HG03457 (cell line): ENCODE measurements around the gene TMEM59L.
A peak's percentile ranks its signal among the peaks of the same experiment; 100 is the strongest.
"Not testable (repeated sequence)": the region's sequence is repeated elsewhere in the genome, so short reads cannot be mapped to it uniquely, and the experiment has no call there.

Source experiments
- ATAC-seq: cut with Tn5 transposase; IDR thresholded peaks from one replicate; pipeline ENCODE4 v1.9.1; 2021; ENCODE audit warnings: moderate number of reproducible peaks; ENCODE audit not compliant: unreplicated experiment

The TMEM59L gene

DNA sequence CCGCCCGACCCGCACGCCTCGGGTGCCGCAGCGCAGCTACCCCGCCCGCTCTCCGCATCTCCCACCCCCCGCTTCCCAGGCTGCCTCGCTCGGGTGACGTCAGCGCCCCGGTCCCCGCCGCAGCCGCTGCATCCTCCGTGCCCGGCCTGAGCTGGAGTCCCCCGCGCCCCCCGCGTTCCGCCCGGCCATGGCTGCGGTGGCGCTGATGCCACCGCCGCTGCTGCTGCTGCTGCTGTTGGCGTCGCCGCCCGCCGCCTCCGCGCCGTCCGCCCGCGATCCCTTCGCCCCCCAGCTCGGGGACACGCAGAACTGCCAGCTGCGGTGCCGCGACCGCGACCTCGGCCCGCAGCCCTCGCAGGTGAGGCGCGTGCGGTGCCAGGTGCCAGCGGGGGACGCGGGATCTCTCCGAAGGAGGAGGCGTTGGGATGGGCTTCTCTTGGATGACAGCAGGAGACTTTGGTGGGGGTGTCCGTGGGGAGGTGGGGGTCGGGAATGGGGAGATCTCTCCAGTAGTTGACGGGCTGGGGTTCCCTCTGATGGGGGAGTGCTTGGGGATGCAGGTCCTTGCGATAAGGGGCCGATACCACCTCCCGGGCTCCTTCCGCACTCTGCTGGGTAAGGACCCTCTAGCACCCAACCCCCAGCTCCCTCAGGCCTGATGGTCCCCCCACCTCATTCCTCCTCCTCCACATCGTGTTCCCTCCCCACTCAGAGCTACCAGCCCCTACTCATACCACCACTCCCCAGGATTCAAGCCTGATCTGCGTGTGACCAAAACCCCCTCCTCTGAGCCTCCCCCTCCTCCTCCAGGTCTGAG, at the start of gene TMEM59L:
Gene TMEM59L (plus strand): TSS at position 99 of the 817 bp plus-strand sequence. CDS start 89 bp downstream, at position 188.
- ATAC-seq = no peak

DNA sequence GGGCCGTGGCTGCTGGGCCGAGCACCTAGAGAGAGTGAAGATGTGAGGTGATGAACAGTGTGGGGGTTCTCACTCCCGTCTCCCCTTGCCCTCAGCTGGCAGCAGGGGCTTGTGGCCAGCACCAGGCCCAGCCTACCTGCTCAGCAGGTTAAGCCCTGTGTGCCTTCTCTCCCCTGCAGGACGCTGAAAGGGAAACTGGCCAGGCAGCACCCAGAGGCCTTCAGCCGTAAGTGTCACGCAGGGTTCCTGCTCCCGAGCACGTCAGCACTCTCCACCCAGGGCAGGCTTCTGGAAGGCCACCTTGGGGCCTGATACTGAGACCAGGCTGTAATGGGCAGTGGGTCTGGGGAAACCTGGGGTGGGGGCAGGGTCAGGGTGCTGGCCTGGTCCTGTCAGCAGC, 45.7 kb upstream of the TMEM59L start:
- ATAC-seq = no peak

DNA sequence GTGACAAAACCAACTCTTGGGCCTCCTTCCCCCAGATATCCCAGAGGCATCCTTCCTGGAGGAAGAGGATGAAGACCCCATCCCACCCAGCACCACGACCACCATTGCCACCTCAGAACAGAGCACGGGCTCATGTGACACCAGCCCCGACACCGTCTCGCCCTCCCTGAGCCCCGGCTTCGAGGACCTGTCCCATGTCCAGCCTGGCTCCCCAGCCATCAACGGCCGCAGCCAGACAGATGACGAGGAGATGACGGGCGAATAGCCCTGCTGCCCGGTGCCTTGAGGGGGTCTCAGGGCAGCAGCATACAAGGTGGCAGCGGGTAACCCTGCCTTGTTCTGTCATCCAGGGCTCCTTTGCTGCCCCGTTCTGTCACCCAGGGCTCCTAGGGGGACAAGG, 44.3 kb upstream of the TMEM59L start:
- no peak for ATAC-seq

DNA sequence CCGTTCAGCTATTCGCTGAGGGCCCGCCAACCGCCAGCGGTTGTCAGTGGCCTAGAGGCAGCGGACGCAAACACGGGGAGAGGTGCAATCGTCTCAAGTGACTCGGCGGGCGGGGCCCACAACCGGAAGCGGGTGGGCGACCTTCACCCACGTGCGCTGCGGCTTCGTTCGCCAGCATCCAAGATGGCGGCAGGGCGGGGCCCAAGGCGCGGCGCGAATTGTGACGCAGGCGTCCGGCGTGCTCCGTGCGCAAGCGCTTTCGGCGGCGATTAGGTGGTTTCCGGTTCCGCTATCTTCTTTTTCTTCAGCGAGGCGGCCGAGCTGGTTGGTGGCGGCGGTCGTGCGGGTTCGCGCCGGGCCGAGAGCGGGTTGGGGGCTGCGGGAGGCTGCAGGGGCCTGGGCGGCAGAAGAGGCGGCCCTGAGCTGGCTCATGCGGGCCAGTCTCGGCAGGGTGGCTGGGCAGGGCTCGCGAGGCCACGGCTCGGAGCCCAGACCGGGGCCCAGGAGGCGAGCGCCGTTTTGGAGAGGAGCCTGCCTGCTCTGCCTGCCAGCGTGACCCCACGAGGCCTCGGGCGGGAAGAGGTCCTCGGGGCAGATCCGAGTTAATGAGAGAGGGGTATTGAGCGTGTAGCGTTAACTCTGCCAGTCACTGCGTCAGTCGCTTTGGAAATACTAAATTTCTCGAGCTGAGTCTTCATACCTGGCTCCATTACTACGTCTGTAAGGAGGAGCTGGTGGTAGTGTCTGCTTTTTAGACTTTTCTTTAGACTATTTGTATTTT, 40.9 kb upstream of the TMEM59L start, which contains the start of gene UBA52:
Gene UBA52 (plus strand): TSS at position 294 of the 781 bp plus-strand sequence. CDS start 1,444 bp downstream, outside the sequence.
- peak; percentile 80 for ATAC-seq

DNA sequence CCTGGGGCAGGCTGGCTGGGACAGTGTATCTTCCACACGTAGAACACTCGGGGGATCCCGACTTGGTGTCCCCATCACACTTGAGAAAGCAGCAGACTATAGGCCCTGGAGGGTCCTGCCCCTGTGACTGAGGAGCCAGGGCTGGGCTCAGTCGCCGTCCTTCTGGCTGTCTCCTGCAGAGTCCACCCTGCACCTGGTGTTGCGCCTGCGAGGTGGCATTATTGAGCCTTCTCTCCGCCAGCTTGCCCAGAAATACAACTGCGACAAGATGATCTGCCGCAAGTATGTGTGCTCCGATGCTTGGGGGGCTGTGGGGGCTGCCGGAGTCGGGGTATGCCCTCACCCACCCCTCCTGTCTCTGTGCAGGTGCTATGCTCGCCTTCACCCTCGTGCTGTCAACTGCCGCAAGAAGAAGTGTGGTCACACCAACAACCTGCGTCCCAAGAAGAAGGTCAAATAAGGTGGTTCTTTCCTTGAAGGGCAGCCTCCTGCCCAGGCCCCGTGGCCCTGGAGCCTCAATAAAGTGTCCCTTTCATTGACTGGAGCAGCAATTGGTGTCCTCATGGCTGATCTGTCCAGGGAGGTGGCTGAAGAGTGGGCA, 37.9 kb upstream of the TMEM59L start:
- ATAC-seq = no peak

DNA sequence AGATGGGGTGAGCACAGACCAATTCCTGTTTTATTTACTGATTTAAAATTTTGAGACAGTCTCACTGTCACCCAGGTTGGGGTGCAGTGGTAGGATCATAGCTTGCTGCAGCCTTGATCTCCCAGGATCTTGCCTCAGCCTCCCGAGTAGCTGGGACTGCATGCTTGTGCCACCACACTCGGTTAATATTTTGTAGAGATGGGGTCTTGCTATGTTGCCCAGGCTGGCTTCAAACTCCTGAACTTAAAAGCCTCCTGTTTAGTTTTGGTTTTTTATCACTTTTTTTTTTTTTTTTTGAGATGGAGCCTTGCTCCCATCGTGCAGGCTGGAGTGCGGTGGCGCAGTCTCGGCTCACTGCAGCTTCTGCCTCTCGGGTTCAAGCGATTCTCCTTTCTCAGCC, 36.3 kb upstream of the TMEM59L start:
- ATAC-seq = no peak

DNA sequence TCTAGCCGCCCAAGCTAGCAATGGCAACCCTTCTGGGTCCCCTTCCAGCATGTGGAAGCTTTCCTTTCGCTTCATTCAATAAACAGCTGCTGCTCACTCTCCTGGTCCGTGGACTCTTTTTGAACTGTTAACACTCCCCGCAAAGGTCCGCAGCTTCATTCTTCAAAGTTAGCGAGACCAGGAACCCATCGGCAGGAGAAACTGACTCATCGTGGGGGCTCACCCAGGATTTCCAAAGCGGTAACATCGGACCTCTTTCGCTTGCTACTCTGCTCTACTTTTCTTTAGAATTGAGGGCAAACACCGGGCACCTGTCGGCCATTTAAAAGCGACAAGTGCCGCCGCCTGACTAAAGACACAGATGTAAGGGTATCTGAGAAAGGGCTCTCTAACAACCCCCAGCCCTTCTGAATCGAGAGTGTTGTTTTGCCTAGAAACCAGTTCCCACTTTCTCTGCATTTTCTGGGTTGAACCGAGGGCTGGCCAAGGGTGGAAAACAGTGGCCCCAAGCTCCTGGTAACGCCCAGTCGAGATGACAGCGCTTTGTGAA, 35.2 kb upstream of the TMEM59L start:
- no peak for ATAC-seq

DNA sequence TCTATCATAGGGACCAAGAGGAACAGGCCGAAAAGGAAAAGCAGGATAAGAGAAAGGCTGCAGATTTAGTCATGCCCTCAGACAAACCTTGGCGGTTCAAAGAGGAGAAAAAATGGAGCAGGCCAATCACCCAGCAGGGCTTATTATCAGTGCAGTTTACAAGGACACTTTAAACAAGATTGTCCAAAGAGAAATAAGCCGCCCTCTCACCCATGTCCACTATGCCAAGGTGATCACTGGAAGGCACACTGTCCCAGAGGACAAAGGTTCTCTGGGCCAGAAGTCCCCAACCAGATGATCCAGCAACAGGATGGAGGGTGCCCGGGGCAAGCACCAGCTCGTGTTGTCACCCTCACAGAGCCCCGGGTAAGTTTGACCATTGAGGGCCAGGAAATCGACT, 32.4 kb upstream of the TMEM59L start:
- no peak for ATAC-seq

DNA sequence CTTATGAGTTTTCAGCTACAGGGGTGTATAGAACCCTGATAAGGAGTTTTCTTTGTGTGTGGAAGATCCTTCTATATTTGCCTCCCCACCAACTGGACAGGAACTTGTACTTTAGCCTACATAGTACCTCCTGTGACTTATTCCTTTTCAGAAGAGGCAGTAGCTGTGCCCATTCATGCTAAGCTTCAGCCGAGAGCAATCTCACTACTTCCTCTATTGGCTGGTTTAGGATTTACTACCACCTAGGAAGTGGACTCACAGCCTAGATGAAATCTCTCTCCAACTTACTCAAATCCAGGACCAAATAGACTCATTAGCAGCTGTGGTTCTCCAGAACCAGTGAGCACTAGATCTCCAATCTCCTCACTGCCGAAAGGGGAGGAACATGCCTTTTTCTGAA, 26.4 kb upstream of the TMEM59L start:
- ATAC-seq = no peak

DNA sequence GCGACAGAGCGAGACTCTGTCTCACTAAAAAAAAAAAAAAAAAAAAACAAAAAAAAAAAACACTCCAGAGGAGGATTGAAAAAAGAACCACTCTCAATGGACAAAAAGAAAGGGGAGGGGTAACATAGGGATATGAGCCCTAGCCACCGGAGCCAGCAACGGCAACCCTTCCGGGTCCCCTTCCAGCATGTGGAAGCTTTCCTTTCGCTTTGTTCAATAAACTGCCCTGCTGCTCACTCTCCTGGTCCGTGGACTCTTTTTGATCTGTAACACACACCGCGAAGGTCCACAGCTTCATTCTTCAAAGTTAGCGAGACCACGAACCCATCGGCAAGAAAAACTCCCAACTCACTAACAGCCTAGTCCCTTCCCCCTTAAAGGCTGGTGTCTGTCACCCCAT, 25.1 kb upstream of the TMEM59L start:
- ATAC-seq = no peak

DNA sequence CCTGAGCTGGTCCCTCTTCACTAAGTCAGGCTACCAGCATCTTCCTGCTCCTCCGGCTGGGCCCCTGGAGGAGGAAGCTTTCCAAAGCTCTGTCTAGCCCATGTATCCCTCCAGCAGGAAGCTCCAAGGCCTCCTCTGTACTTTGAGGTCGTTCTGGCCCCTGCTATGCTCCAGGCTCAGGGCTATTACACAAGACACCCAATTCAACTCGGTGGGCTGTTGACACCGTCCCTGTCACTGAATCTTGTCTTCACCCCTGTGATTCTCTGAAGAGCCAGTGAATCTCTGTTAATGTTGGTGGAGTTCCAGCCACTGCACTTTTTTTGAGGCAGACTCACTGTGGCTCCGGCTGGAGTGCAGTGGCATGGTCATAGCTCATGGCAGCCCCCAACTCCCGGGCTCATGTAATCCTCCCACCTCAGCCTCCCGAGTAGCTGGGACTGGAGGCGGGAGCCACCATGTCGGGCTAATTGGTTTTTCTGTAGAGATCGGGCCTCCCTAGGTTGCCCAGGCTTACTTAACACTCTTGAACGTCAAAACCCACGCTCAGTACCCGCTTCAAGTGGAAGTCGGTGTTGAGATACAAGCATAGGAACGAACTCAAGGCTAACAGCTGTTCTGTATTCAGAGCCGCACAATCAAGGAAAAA, 24.6 kb upstream of the TMEM59L start:
- ATAC-seq = no peak

DNA sequence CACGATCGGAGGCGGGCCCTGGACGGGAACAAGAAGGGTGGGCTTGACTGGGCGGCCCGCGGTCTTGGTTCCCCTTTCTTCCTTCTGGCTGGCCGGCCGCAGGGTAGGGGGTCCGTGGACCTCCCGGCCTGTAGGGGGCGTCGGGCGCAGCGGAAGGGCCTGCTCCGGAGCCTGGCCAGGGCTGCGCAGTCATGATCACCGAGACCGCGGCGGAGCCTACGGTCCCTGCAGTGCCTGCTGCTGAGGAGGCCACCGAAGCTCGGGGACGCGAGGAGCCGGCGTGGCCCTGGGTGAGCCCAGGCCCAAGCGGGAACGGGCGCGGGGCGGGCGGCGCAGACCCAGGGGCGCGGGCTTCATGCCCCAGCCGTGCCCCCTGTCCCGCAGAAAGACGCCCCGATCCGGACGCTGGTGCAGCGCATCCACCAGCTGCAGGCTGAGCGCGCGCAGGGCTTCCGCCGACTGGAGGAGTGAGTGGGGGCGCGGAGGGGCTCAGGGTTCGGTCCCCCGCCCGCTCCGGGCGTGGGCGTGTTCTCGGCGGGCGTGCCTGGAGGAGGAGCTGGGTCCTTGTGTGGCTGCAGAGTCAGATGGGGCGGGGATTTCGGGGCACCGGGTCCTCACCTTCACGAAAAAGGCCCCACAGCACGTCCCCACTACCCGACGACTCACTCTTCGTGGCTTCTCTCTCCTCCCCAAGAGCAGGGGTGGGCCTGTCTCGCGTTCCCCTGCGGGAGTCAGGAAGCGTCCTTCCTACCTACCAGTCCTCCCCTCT, 23.9 kb upstream of the TMEM59L start, which contains the start of gene REX1BD:
Gene REX1BD (plus strand): TSS at position 188 of the 769 bp plus-strand sequence. CDS start 4 bp downstream, at position 192.
- ATAC-seq = peak; percentile 59

DNA sequence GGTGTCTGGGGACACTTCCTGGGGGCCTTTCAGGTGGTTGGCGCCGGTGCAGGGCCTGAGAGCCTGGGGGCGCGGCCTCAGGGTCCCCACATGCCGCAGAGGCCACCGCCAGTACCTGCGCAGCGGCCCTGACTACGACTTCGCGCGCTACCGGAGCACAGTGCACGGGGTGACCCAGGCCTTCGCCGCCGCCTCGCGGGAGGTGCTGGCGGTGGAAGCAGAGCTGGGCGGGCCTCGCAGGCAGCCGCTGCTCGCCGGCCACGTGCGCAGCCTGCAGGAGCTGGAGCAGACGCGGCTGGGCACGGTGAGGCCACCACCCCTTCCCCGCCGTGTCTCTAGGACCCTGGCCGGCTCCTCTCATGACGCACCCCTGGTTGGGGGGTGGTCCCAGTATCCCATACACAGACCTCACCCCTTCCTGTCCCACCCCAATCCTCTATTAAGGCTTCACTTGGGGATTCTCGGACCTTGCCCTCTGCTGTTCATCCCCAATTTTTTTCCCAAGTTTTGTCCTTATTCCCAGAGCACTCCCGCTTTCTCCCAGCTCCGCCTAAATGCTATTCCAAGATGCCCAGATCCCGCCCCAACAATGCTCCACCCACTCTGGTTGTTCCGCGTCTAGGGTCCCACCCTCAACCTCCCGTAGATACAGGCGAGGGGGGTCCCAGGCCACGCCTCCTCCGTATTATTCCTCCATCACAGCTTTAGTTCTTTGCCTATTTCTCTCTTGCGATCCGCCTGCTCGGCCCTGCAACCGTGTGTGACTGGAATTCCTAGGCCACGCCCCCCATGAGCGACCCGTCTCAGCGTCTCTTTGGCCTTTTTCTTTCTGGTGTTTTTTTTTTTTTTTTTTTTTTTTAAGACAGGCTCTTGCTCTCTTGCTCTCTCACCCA, 23.0 kb upstream of the TMEM59L start:
- ATAC-seq = no peak

DNA sequence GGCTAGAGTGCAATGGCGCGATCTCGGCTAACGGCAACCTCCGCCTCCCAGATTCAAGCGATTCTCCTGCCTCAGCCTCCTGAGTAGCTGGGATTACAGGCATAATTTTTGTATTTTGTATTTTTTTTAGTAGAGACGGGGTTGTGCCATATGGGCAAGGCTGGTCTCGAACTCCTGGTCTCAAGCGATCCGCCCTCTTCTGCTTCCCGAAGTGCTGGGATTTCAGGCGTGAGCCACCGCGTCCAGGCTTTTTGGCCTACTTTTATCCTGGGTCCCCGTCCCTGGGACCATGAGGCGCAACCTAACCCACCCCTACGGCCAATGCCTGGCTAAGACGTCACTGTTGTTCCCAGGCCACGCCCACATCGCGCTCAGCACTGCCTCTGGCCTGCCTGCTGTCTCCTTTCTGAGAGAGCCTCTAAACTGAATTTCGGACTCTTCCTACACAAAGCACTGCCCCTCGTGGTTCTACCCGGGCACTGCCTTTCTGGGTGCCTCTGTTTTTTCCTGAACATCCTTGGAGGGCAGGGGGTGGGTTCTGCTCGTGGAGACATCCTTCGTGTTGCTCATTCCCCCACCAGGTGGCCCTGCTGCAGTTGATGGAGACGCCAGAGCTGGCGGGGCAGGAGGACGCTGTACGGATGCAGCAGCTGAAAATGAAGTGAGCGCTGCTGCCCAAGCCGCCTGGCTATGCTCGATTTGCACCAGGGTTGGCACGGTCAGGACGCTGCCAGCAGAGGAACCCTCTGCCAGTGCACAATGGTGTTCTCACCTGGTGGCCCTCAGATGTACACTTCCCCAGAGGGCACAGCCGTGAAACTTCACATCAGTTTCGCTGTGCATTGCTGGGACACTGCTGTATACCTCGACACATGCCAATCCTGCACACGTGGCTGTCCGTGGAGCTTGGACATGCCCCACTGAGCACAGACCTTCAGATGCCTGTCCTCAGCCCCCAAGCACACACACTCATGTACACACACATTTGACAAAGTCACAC, 22.1 kb upstream of the TMEM59L start:
- ATAC-seq = no peak

DNA sequence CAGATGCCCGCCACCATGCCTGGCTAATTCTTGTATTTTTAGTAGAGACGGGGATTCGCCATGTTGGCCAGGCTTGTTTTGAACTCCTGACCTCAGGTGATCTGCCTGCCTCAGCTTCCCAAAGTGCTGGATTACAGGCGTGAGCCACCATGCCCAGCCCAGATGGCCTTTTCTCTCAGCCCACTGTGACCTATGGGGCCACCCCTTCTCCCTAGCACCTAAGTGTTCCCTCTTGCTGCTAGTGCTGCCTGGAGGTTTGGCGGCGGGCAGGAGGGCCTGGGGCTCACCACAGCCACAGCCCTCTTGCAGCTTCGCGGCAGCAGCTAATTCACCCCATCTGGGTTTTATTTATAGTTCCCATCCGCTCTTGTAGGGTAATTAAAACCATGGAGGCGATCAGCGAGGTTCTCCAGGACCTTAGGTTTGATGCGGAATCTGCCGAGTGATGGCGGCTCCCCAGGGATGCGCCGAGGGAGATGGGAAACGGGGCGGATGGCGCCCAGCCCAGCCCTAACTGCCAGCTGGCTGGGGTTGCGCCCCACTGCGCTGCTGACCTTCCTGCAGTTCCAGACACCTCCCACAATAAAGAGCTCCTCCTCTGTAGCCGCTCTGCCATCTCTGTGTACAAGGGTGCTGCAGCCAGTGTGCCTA, 20.8 kb upstream of the TMEM59L start:
- ATAC-seq = no peak

DNA sequence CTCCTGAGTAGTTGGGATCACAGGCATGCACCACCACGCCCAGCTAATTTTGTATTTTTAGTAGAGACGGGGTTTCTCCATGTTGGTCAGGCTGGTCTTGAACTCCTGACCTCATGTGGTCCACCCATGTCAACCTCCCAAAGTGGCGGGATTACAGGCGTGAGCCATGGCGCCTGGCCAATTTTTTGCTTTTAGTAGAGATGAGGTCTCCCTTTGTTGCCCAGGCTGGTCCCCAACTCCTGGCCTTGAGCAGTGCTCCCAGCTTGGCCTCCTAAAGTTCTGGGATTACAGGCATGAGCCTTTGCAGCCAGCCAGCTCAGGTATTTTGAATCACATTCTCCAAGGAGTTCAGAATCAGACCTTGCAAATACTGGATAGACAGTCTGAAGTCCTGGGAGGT, 19.9 kb upstream of the TMEM59L start:
- not testable (repeated sequence) for ATAC-seq
